Spleen (tissue), 11 donors: Measurements from ENCODE around the gene UBE2G1. TPM values are rescaled to one million over a fixed set of nuclear protein-coding genes. Genes with fewer than 3 reads are reported as not detected.
A peak's percentile ranks its signal among the peaks of the same experiment; 100 is the strongest.

Experiments
- DNase-seq: peaks from one replicate; pipeline ENCODE4 v3.0.0-alpha.2; 2020
- H3K27ac ChIP-seq, 8 donors: fragments of 200-600 bp; sonication (generic) in 7 of 8; 1 replicate in 4 of 8; 2 replicates in 4 of 8; pipeline versions ENCODE4 v1.5.0 to v1.8.0; 2016 to 2021; ENCODE audit warnings: inconsistent platforms in 4 of 8, mild to moderate bottlenecking in 4 of 8, moderate library complexity in 1 of 8
- H3K27me3 ChIP-seq, 7 donors: fragments of 200-600 bp; sonication (generic) in 6 of 7; replicated peaks in 1 of 7; 1 replicate in 4 of 7; 2 replicates in 3 of 7; pipeline versions ENCODE4 v1.5.0 to v1.8.0; 2016 to 2021; ENCODE audit warnings: inconsistent platforms in 3 of 7, mild to moderate bottlenecking in 1 of 7
- H3K36me3 ChIP-seq, 6 donors: fragments of 200-600 bp; sonication (generic) in 5 of 6; 1 replicate in 4 of 6; 2 replicates in 2 of 6; pipeline versions ENCODE4 v1.5.0 to v1.8.0; 2016 to 2021; ENCODE audit warnings: inconsistent platforms in 2 of 6
- H3K4me1 ChIP-seq, 6 donors: fragments of 200-600 bp; sonication (generic) in 5 of 6; 1 replicate in 3 of 6; 2 replicates in 3 of 6; pipeline versions ENCODE4 v1.5.0 to v1.8.0; 2016 to 2021; ENCODE audit warnings: inconsistent platforms in 3 of 6
- H3K4me3 ChIP-seq, 8 donors: fragments of 200-600 bp; sonication (generic) in 7 of 8; 1 replicate in 4 of 8; 2 replicates in 4 of 8; pipeline versions ENCODE4 v1.5.0 to v1.8.0; 2016 to 2021; ENCODE audit warnings: inconsistent platforms in 4 of 8, mild to moderate bottlenecking in 4 of 8, moderate library complexity in 2 of 8
- H3K9me3 ChIP-seq, 8 donors: fragments of 200-600 bp; sonication (generic) in 7 of 8; 1 replicate in 4 of 8; 2 replicates in 4 of 8; pipeline versions ENCODE4 v1.5.0 to v1.8.0; 2016 to 2021; ENCODE audit warnings: inconsistent platforms in 4 of 8
- CTCF ChIP-seq, 11 experiments: fragments of 200-600 bp in 7 of 11; fragments of 450-650 bp in 4 of 11; sonication (generic) in 4 of 11; IDR thresholded peaks in 8 of 11; conservative IDR thresholded peaks in 3 of 11; 1 replicate in 7 of 11; 2 replicates in 4 of 11; pipeline versions ENCODE4 v1.4.0 to v1.8.0; 2016 to 2021; ENCODE audit warnings: antibody characterized with exemption in 11 of 11, inconsistent platforms in 4 of 11, mild to moderate bottlenecking in 1 of 11
- POLR2A ChIP-seq, 3 donors: fragments of 450-650 bp; IDR thresholded peaks; one replicate each; pipeline ENCODE4 v1.5.1; 2017; ENCODE audit warnings: antibody characterized with exemption in 3 of 3, mild to moderate bottlenecking in 1 of 3
- POLR2AphosphoS5 ChIP-seq, 3 donors: sonication (generic); formaldehyde crosslinking; IDR thresholded peaks; one replicate each; pipeline ENCODE4 v1.5.1; 2017; ENCODE audit warnings: antibody characterized with exemption in 3 of 3
- WGBS, 5 donors: extraction: QIAGEN DNeasy Blood & Tissue Kit in 3 of 5; methylation state at CpG; one replicate each; pipeline versions ENCODE4 v1.1.5 to v1.1.7; 2013 to 2018; 5-methylcytosine and 5-hydroxymethylcytosine counted together
- intact Hi-C: fragments of 100-400 bp; cut with DNase I; formaldehyde crosslinking; loops from one replicate; pipeline ENCODE4 v1.15.0; 2023; ENCODE audit warnings: low total_unique reads
- polyA plus RNA-seq, 3 donors: library from polyadenylated mRNA; stranded (reverse); fragments of 200-250 nt; gene quantifications; one replicate each; pipeline ENCODE4 v1.2.1, GENCODE V29; 2013
- total RNA-seq, 7 donors: library from RNA; depleted of rRNA in 3 of 7; stranded (reverse); fragments of >200 nt in 3 of 7; fragmentation: NEBNext Ultra II Directional in 4 of 7; extraction: Animal tissue kit (Norgen Biotek cat#: 25700) in 4 of 7; gene quantifications; one replicate each; pipeline versions ENCODE4 v1.1.0 to v1.2.1, GENCODE V29; 2016 to 2021
- donor health status: healthy with polysubstance abuse.
- donor health status: DM: no; HTN: no; CAD: no; lungs with moderate emphysema.
- donor health status: DM: no; HTN: no; CAD: no.
- donor health status: Bipolar disorder and iron deficiency.
- donor health status: healthy.
- donor health status: DM: no; HTN: no; CAD: no.
- donor health status: DM: yes; HTN: yes; CAD: no.

UBE2G1 gene
- total and polyA plus RNA-seq, 10 donors, result 10.7 to 59.7 (median 54.1) TPM

GRCh38 chr17:4276514-4276913, 90.0 kb downstream of the UBE2G1 start:
- H3K9me3 ChIP-seq, result no peaks in the 10 kb centered on the region
- H3K4me3 ChIP-seq, result no peak overlapping the region
- TF ChIP-seq CTCF (IDR thresholded peaks at IDR 0.05 in 8 of 11, conservative IDR thresholded peaks at IDR 0.05 in 3 of 11) (no peak), POLR2AphosphoS5 (IDR thresholded peaks at IDR 0.05) (no peak), POLR2A (IDR thresholded peaks at IDR 0.05) (no peak)
- H3K27me3 ChIP-seq, result no peaks in the 10 kb centered on the region
- DNase-seq, result no peak
- 85 to 95% (median 92%) methylated on average over 5 of the region's 5 CpGs for WGBS, 5 donors
- intact Hi-C loops, result no loop called here
- H3K27ac ChIP-seq, result no peak overlapping the region
- H3K4me1 ChIP-seq, result peaks cover 0 to 15% (median 2%) of the 10 kb centered on the region in 6 donors
- peaks cover under 1 to 80% (median 16%) of the 10 kb centered on the region in 6 donors for H3K36me3 ChIP-seq

GRCh38 chr17:4272972-4273368, 93.5 kb downstream of the UBE2G1 start:
- Histone ChIP-seq H3K9me3 (no peaks in the 10 kb centered on the region), H3K4me1 (peaks cover 0 to 15% (median 2%) of the 10 kb centered on the region in 6 donors), H3K36me3 (peaks cover 0 to 74% (median 8%) of the 10 kb centered on the region in 6 donors), H3K4me3 (no peak overlapping the region), H3K27ac (peak overlapping the region in 2 of 8 donors; percentile 8 to 41), H3K27me3 (no peaks in the 10 kb centered on the region)
- TF ChIP-seq POLR2AphosphoS5 (IDR thresholded peaks at IDR 0.05) (no peak), CTCF (IDR thresholded peaks at IDR 0.05 in 8 of 11, conservative IDR thresholded peaks at IDR 0.05 in 3 of 11) (no peak), POLR2A (IDR thresholded peaks at IDR 0.05) (no peak)
- intact Hi-C loops, result no loop called here
- WGBS, 5 donors, result 59 to 86% (median 78%) methylated on average over 4 of the region's 4 CpGs
- no peak for DNase-seq

- WGBS, 5 donors, result 85 to 93% (median 88%) methylated on average over 6 of the region's 6 CpGs
- Histone ChIP-seq H3K27me3 (no peaks in the 10 kb centered on the region), H3K27ac (peak overlapping the region in 2 of 8 donors; percentile 8 to 41), H3K36me3 (peaks cover 0 to 74% (median 8%) of the 10 kb centered on the region in 6 donors), H3K4me1 (peaks cover 0 to 15% (median 2%) of the 10 kb centered on the region in 6 donors), H3K4me3 (no peak overlapping the region), H3K9me3 (no peaks in the 10 kb centered on the region)
- intact Hi-C loops, result no loop called here
- TF ChIP-seq POLR2A (IDR thresholded peaks at IDR 0.05) (no peak), POLR2AphosphoS5 (IDR thresholded peaks at IDR 0.05) (no peak), CTCF (IDR thresholded peaks at IDR 0.05 in 8 of 11, conservative IDR thresholded peaks at IDR 0.05 in 3 of 11) (no peak)
- DNase-seq, result no peak
These were observed 94.1 kb downstream of the UBE2G1 start for GRCh38 chr17:4272213-4272971.

GRCh38 chr17:4270736-4271135, 95.7 kb downstream of the UBE2G1 start:
- no peaks in the 10 kb centered on the region for H3K9me3 ChIP-seq
- intact Hi-C loops, result no loop called here
- H3K36me3 ChIP-seq, result peaks cover 0 to 65% (median 8%) of the 10 kb centered on the region in 6 donors
- H3K4me1 ChIP-seq, result peaks cover 0 to 15% (median 2%) of the 10 kb centered on the region in 6 donors
- 77 to 88% (median 87%) methylated on average over 3 of the region's 3 CpGs for WGBS, 5 donors
- H3K4me3 ChIP-seq, result no peak overlapping the region
- DNase-seq, result no peak
- TF ChIP-seq CTCF (IDR thresholded peaks at IDR 0.05 in 8 of 11, conservative IDR thresholded peaks at IDR 0.05 in 3 of 11) (no peak), POLR2AphosphoS5 (IDR thresholded peaks at IDR 0.05) (no peak), POLR2A (IDR thresholded peaks at IDR 0.05) (no peak)
- H3K27me3 ChIP-seq, result no peaks in the 10 kb centered on the region
- H3K27ac ChIP-seq, result no peak overlapping the region
